OCI-LY1 (cell line): ENCODE results near the gene PTPRN2.

Experiments used
- CTCF ChIP-seq: fragments of 200-600 bp; sonication (generic), shearing (Covaris generic); IDR thresholded peaks from 2 replicates; pipeline ENCODE4 v1.5.1; 2017; ENCODE audit warnings: mild to moderate bottlenecking, antibody characterized with exemption, low read length, moderate library complexity, mixed read lengths
- EZH2 ChIP-seq: fragments of 200-600 bp; sonication (generic), shearing (Covaris generic); IDR thresholded peaks from 2 replicates; pipeline ENCODE4 v1.8.0; 2017; ENCODE audit warnings: borderline replicate concordance, mixed run types, mild to moderate bottlenecking, antibody characterized with exemption, low read length, moderate library complexity, mixed read lengths

GRCh38 chr7:157834501-157835163, 753.0 kb downstream of the PTPRN2 start:
- TF ChIP-seq CTCF: no peak
- TF ChIP-seq EZH2: no peak
